DND-41 (cell line): ENCODE results near the gene KCNMA1.

ENCODE experiments used
- ATAC-seq: fragments of 200-7000 bp; cut with Tn5 transposase; 3 replicates; pipeline ENCODE4 v1.9.1; 2021; ENCODE audit warnings: low read depth; ENCODE audit not compliant: insufficient read depth
- DNase-seq: peaks from one replicate; pipeline ENCODE4 v3.0.0-alpha.2; 2020
- H2AFZ ChIP-seq: 2 replicates; pipeline ENCODE4 v1.6.0; 2012; ENCODE audit warnings: low read depth, low read length
- H3K27ac ChIP-seq: 2 replicates; pipeline ENCODE4 v1.5.1; 2012; ENCODE audit warnings: low read length, inconsistent platforms
- H3K27me3 ChIP-seq: fragments of 200-600 bp; sonication (generic); 2 replicates; pipeline ENCODE4 v1.6.0; 2012; ENCODE audit warnings: low read length, mild to moderate bottlenecking, inconsistent platforms; ENCODE audit not compliant: insufficient read depth, poor library complexity
- H3K36me3 ChIP-seq: 2 replicates; pipeline ENCODE4 v1.5.1; 2012; ENCODE audit warnings: low read length, inconsistent platforms; ENCODE audit not compliant: insufficient read depth
- H3K4me1 ChIP-seq: 2 replicates; pipeline ENCODE4 v1.5.1; 2012; ENCODE audit warnings: mild to moderate bottlenecking, low read length; ENCODE audit not compliant: insufficient read depth
- H3K4me2 ChIP-seq: 2 replicates; pipeline ENCODE4 v1.6.0; 2012; ENCODE audit warnings: mild to moderate bottlenecking, moderate library complexity, low read length, inconsistent platforms; ENCODE audit not compliant: insufficient read depth
- H3K4me3 ChIP-seq, 2 experiments: fragments of 200-600 bp in 1 of 2; shearing (Covaris generic) in 1 of 2; 2 replicates each; pipeline ENCODE4 v1.5.1; 2012 to 2016; ENCODE audit warnings: inconsistent platforms in 2 of 2, low read length in 2 of 2, mild to moderate bottlenecking in 2 of 2, low read depth in 1 of 2, moderate library complexity in 1 of 2
- H3K79me2 ChIP-seq: 2 replicates; pipeline ENCODE4 v1.6.0; 2012; ENCODE audit warnings: low read length, inconsistent platforms; ENCODE audit not compliant: insufficient read depth
- H3K9ac ChIP-seq: 2 replicates; pipeline ENCODE4 v1.6.0; 2012; ENCODE audit warnings: low read depth, mild to moderate bottlenecking, inconsistent platforms, low read length, moderate library complexity
- H3K9me3 ChIP-seq: 2 replicates; pipeline ENCODE4 v1.5.1; 2012; ENCODE audit warnings: low read length, moderate library complexity, mild to moderate bottlenecking, inconsistent platforms; ENCODE audit not compliant: insufficient read depth, severe bottlenecking
- H4K20me1 ChIP-seq: 2 replicates; pipeline ENCODE4 v1.6.0; 2012; ENCODE audit warnings: low read length; ENCODE audit not compliant: insufficient read depth
- EZH2 ChIP-seq: IDR thresholded peaks from 3 replicates; pipeline ENCODE4 v1.6.1; 2012; ENCODE audit warnings: borderline replicate concordance, low read depth, mild to moderate bottlenecking, moderate library complexity, low read length, inconsistent platforms; ENCODE audit not compliant: severe bottlenecking
- TF ChIP-seq, protein P1 (sequence below): IDR thresholded peaks from 2 replicates; pipeline ENCODE4 v1.5.1; 2012; ENCODE audit warnings: borderline replicate concordance, low read length, moderate library complexity, mild to moderate bottlenecking; ENCODE audit not compliant: poor library complexity, severe bottlenecking; ENCODE audit errors: extremely low read depth

The KCNMA1 gene

DNA sequence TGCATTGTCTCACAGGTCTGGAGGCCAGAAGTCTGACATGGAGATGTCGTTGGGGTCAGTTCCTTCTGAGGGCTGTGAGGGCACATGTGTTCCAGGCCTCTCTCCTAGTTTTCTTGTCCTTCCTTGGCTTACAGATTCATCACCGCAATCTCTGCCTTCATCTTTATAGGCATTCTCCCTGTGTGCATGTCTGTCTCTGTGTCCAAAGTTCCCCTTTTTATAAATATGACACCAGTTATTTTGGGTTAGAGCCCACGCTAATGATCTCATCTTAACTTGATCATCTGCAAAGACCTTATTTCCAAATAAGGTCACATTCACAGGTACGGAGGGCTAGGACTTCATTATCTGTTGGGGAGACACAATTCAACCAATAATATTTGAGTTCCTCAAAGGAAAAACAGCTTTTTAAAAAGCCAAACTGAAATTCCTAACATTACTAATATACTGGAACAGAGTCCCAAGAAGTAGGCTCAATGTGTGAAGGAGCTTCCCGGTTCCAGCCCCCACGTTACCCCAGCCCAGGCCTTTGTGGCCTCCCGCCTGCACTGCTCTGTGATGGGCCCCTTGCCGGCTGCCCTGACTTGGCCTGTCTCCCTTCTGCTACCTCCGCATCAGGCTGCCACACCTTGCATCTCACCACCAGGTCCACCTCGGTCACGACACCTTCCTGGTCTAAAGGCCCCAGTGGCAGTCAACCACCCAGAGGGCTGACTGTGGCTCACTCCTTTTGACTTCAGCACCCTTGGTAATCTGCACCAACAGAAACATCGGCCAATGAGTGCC, 142.7 kb downstream of the KCNMA1 start:
- no peak overlapping the region for H3K27ac ChIP-seq

DNA sequence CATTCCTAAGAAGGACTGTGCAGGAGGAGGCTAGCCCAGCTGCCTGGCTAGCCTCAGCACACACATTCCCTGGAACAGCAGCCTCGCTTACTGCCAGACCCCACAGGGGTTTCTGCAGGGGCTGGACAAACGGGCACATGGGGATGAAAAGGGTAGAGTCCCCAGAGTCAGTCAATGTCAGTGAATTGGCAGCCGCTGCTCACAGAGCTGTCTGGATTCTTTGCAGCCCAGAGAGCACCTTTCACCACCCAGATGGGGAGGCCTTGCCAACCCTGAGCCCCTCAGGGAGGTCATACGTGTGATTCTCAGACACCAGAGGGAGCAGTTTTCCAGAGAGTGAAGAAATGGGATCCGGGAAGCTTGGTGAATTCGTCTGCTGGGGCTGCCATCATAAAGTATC, 143.3 kb downstream of the KCNMA1 start:
- Histone ChIP-seq H3K4me2 (no peak overlapping the region), H3K27me3 (peaks cover 7% of the 10 kb centered on the region), H2AFZ (no peak overlapping the region), H3K9me3 (no peaks in the 10 kb centered on the region), H3K79me2 (no peaks in the 10 kb centered on the region), H4K20me1 (no peaks in the 10 kb centered on the region; the same call in 1 of the 2 replicates), H3K9ac (no peak overlapping the region), H3K4me1 (no peaks in the 10 kb centered on the region), H3K36me3 (no peaks in the 10 kb centered on the region), H3K4me3 (no peak overlapping the region), H3K27ac (no peak overlapping the region)
- DNase-seq = no peak
- no peak for ATAC-seq
- TF ChIP-seq, protein P1, sequence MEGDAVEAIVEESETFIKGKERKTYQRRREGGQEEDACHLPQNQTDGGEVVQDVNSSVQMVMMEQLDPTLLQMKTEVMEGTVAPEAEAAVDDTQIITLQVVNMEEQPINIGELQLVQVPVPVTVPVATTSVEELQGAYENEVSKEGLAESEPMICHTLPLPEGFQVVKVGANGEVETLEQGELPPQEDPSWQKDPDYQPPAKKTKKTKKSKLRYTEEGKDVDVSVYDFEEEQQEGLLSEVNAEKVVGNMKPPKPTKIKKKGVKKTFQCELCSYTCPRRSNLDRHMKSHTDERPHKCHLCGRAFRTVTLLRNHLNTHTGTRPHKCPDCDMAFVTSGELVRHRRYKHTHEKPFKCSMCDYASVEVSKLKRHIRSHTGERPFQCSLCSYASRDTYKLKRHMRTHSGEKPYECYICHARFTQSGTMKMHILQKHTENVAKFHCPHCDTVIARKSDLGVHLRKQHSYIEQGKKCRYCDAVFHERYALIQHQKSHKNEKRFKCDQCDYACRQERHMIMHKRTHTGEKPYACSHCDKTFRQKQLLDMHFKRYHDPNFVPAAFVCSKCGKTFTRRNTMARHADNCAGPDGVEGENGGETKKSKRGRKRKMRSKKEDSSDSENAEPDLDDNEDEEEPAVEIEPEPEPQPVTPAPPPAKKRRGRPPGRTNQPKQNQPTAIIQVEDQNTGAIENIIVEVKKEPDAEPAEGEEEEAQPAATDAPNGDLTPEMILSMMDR = peak; percentile 28
- no peak for TF ChIP-seq EZH2

More for the DNA sequence above, 142.7 kb downstream of the KCNMA1 start:
- Histone ChIP-seq H3K27me3 (peaks cover 7% of the 10 kb centered on the region), H3K79me2 (no peaks in the 10 kb centered on the region), H3K9me3 (no peaks in the 10 kb centered on the region), H3K4me3 (no peak overlapping the region), H2AFZ (no peak overlapping the region), H3K9ac (no peak overlapping the region), H3K36me3 (no peaks in the 10 kb centered on the region), H3K4me2 (no peak overlapping the region), H3K4me1 (no peaks in the 10 kb centered on the region), H4K20me1 (no peaks in the 10 kb centered on the region; the same call in 1 of the 2 replicates)
- DNase-seq = no peak
- no peak for ATAC-seq
- TF ChIP-seq EZH2 = no peak
- TF ChIP-seq, protein P1 = no peak

DNA sequence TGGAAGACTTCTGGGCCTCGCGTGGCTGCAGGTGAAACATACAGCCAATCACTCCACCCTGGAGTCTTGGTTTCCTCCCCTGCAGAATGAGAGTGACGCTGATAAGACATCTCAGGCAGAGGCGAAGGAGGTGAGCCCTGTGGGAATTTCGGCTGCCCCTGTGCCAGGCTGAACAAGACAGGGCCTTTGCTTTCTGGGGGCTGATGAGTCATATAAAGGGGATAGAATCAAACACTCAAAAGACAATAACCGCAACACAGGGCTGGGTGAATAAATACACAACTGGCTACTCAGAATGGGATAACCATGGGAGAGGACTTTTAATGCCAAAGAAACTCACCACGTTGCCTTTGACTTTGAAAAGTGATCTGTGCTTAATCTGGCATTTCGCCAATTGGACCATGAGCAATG, 143.8 kb downstream of the KCNMA1 start:
- no peaks in the 10 kb centered on the region for H3K9me3 ChIP-seq
- H4K20me1 ChIP-seq = no peaks in the 10 kb centered on the region; the same call in 1 of the 2 replicates
- H3K4me3 ChIP-seq = no peak overlapping the region
- TF ChIP-seq, protein P1 = no peak
- TF ChIP-seq EZH2 = no peak
- no peak overlapping the region for H3K9ac ChIP-seq
- no peaks in the 10 kb centered on the region for H3K4me1 ChIP-seq
- no peaks in the 10 kb centered on the region for H3K79me2 ChIP-seq
- H3K36me3 ChIP-seq = no peaks in the 10 kb centered on the region
- no peak for DNase-seq
- peaks cover 7% of the 10 kb centered on the region for H3K27me3 ChIP-seq
- H3K27ac ChIP-seq = no peak overlapping the region
- no peak overlapping the region for H3K4me2 ChIP-seq
- no peak overlapping the region for H2AFZ ChIP-seq
- ATAC-seq = no peak
